CD4-positive, CD25-positive, alpha-beta regulatory T cell (primary cell): ENCODE data around the gene LRRC49. TPM values are rescaled to one million over a fixed set of nuclear protein-coding genes. Genes with fewer than 3 reads are reported as not detected.
"Not testable (repeated sequence)": the region's sequence is repeated elsewhere in the genome, so short reads cannot be mapped to it uniquely, and the experiment has no call there.

Source experiments
- ATAC-seq, 2 donors: fragments of 150-1000 bp; cut with Tn5 transposase; one replicate each; pipeline ENCODE4 v1.10.0; 2021; ENCODE audit warnings: low read depth in 2 of 2, moderate number of reproducible peaks in 2 of 2, moderate library complexity in 1 of 2
- DNase-seq, 3 donors: peaks; one replicate each; pipeline versions ENCODE4 v3.0.0 to v3.0.0-alpha.2; 2012 to 2022; ENCODE audit warnings: mixed read lengths in 1 of 3
- H3K27ac ChIP-seq: one replicate; pipeline ENCODE4 v1.7.0; 2013; ENCODE audit warnings: mild to moderate bottlenecking, low read length; ENCODE audit not compliant: insufficient read depth, poor library complexity, severe bottlenecking
- H3K27me3 ChIP-seq: one replicate; pipeline ENCODE4 v1.7.0; 2013; ENCODE audit warnings: low read length; ENCODE audit not compliant: control insufficient read depth, insufficient read depth
- H3K36me3 ChIP-seq: one replicate; pipeline ENCODE4 v1.7.0; 2013; ENCODE audit warnings: mild to moderate bottlenecking, low read length, moderate library complexity; ENCODE audit not compliant: control insufficient read depth, insufficient read depth
- H3K4me1 ChIP-seq: 2 replicates; pipeline ENCODE4 v1.7.0; 2013; ENCODE audit warnings: mild to moderate bottlenecking, low read length; ENCODE audit not compliant: insufficient read depth, control insufficient read depth, poor library complexity, severe bottlenecking
- H3K4me3 ChIP-seq: one replicate; pipeline ENCODE4 v1.7.0; 2013; ENCODE audit warnings: low read depth, mild to moderate bottlenecking, low read length, moderate library complexity
- H3K9me3 ChIP-seq, 2 experiments: 1 replicate in 1 of 2; 2 replicates in 1 of 2; pipeline ENCODE4 v1.7.0; 2013; ENCODE audit warnings: low read length in 2 of 2, mild to moderate bottlenecking in 1 of 2, moderate library complexity in 1 of 2; ENCODE audit not compliant: control insufficient read depth in 2 of 2
- H3K27ac Mint-ChIP-seq, 3 donors: one replicate each; pipeline ENCODE4 v1.8.0; 2020 to 2022; ENCODE audit warnings: mild to moderate bottlenecking in 3 of 3, mixed read lengths in 3 of 3, moderate library complexity in 2 of 3
- H3K27me3 Mint-ChIP-seq: one replicate; pipeline ENCODE4 v1.8.0; 2022; ENCODE audit warnings: mild to moderate bottlenecking, mixed read lengths
- H3K36me3 Mint-ChIP-seq: one replicate; pipeline ENCODE4 v1.8.0; 2020; ENCODE audit warnings: mixed read lengths
- H3K4me1 Mint-ChIP-seq, 4 donors: one replicate each; pipeline ENCODE4 v1.8.0; 2020 to 2022; ENCODE audit warnings: mixed read lengths in 4 of 4, mild to moderate bottlenecking in 1 of 4
- H3K4me3 Mint-ChIP-seq, 4 donors: one replicate each; pipeline ENCODE4 v1.8.0; 2020 to 2022; ENCODE audit warnings: mild to moderate bottlenecking in 4 of 4, mixed read lengths in 4 of 4, moderate library complexity in 3 of 4
- H3K9me3 Mint-ChIP-seq, 7 donors: one replicate each; pipeline ENCODE4 v1.8.0; 2020 to 2022; ENCODE audit warnings: mixed read lengths in 7 of 7, mild to moderate bottlenecking in 3 of 7, moderate library complexity in 2 of 7
- polyA plus RNA-seq, 4 donors: library from polyadenylated mRNA; unstranded; fragments of 300-500 nt; fragmentation: Illumina TruSeq; gene quantifications; one replicate each; pipeline ENCODE4 v1.2.3, GENCODE V29; 2021
- total RNA-seq: library from RNA; stranded (reverse); gene quantifications from one replicate; pipeline ENCODE4 v1.2.3, GENCODE V29; 2022

The LRRC49 gene
- total and polyA plus RNA-seq, 5 donors from 2014 or later: 0.34 TPM; not detected in 4

- Histone ChIP-seq H3K27ac (no peak overlapping the region), H3K4me3 (no peak overlapping the region), H3K4me1 (no peaks in the 10 kb centered on the region), H3K27me3 (peaks cover 6% of the 10 kb centered on the region), H3K9me3 (no peaks in the 10 kb centered on the region), H3K36me3 (no peaks in the 10 kb centered on the region)
- Mint-ChIP-seq H3K9me3 (peaks cover 0 to 5% (median 2%) of the 10 kb centered on the region in 7 donors), H3K27me3 (peaks cover 22% of the 10 kb centered on the region), H3K4me3 (no peak overlapping the region), H3K36me3 (no peaks in the 10 kb centered on the region), H3K4me1 (no peaks in the 10 kb centered on the region), H3K27ac (no peak overlapping the region)
- no peak for ATAC-seq
- DNase-seq: no peak
Measured at GRCh38 chr15:70920981-70921696, 28.5 kb downstream of the LRRC49 start.

DNA sequence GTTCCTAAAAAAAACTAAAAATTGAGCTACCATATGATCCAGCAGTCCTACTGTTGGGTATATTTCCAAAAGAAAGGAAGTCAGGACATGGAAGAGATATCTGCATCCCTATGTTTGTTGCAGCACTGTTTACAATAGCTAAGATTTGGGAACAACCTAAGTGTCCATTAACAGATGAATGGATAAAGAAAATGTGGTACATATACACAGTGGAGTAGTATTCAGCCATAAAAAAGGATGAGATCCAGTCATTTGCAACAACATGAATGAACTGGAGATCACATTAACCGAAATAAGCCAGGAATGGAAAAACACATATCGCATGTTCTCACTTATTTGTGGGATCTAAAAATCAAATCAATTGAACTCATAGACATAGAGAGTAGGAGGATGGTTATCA, 29.5 kb downstream of the LRRC49 start:
- Mint-ChIP-seq H3K27me3 (peaks cover 22% of the 10 kb centered on the region), H3K9me3 (peaks cover 0 to 5% (median 2%) of the 10 kb centered on the region in 7 donors), H3K27ac (no peak overlapping the region), H3K36me3 (no peaks in the 10 kb centered on the region), H3K4me3 (no peak overlapping the region), H3K4me1 (no peaks in the 10 kb centered on the region)
- Histone ChIP-seq H3K27me3 (peaks cover 6% of the 10 kb centered on the region), H3K36me3 (no peaks in the 10 kb centered on the region), H3K4me1 (no peaks in the 10 kb centered on the region), H3K4me3 (no peak overlapping the region), H3K27ac (no peak overlapping the region), H3K9me3 (no peaks in the 10 kb centered on the region)
- no peak for ATAC-seq
- DNase-seq: no peak

- H3K9me3 Mint-ChIP-seq: peaks cover 0 to 5% (median 2%) of the 10 kb centered on the region in 7 donors
- ATAC-seq (no peak), DNase-seq (no peak)
- H3K4me1 ChIP-seq: no peaks in the 10 kb centered on the region
- peaks cover 19% of the 10 kb centered on the region for H3K27me3 Mint-ChIP-seq
- H3K9me3 ChIP-seq: no peaks in the 10 kb centered on the region
- no peaks in the 10 kb centered on the region for H3K36me3 ChIP-seq
- H3K27ac Mint-ChIP-seq: no peak overlapping the region
- peaks cover 6% of the 10 kb centered on the region for H3K27me3 ChIP-seq
- H3K4me3 Mint-ChIP-seq: no peak overlapping the region
- H3K27ac ChIP-seq: no peak overlapping the region
- H3K36me3 Mint-ChIP-seq: no peaks in the 10 kb centered on the region
- no peak overlapping the region for H3K4me3 ChIP-seq
- H3K4me1 Mint-ChIP-seq: no peaks in the 10 kb centered on the region
Measured at GRCh38 chr15:70923311-70924080, 30.9 kb downstream of the LRRC49 start.

GRCh38 chr15:70926914-70927313, 34.3 kb downstream of the LRRC49 start:
- not testable (repeated sequence) for H3K4me3 Mint-ChIP-seq, H3K27me3 ChIP-seq, H3K36me3 Mint-ChIP-seq, H3K27ac ChIP-seq, H3K4me1 ChIP-seq, ATAC-seq, H3K9me3 Mint-ChIP-seq, H3K9me3 ChIP-seq, DNase-seq, H3K4me3 ChIP-seq, H3K36me3 ChIP-seq, H3K4me1 Mint-ChIP-seq, H3K27ac Mint-ChIP-seq
- peaks cover 18% of the 10 kb centered on the region for H3K27me3 Mint-ChIP-seq

DNA sequence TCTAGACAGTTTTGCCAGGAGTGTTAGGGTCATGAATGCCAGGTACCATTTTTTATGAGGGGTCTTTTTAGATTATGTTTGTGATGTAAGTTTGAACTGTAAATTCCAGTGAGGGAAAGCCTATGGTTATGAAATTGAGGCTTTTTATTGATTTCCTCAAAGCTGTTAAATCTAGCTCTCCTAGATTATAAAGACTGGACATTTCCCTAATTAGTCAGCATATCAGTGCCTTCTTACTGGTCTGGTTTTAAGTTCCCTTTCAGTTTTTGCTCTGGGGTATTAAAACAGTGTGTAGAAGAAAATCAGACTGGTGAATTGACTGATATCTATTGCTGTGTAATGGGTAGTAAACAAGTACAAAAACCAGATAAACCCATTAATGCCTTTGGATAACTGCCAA, 39.2 kb downstream of the LRRC49 start:
- Histone ChIP-seq H3K36me3 (no peaks in the 10 kb centered on the region), H3K27me3 (peaks cover 3% of the 10 kb centered on the region), H3K4me3 (no peak overlapping the region), H3K9me3 (no peaks in the 10 kb centered on the region), H3K27ac (no peak overlapping the region), H3K4me1 (no peaks in the 10 kb centered on the region)
- no peak for DNase-seq
- ATAC-seq: no peak
- H3K9me3 Mint-ChIP-seq: peaks cover 0 to 6% (median 0%) of the 10 kb centered on the region in 7 donors
- no peaks in the 10 kb centered on the region for H3K36me3 Mint-ChIP-seq
- H3K4me1 Mint-ChIP-seq: no peaks in the 10 kb centered on the region
- no peak overlapping the region for H3K4me3 Mint-ChIP-seq
- no peak overlapping the region for H3K27ac Mint-ChIP-seq
- peaks cover 8% of the 10 kb centered on the region for H3K27me3 Mint-ChIP-seq

GRCh38 chr15:70932397-70932796, 39.8 kb downstream of the LRRC49 start:
- H3K36me3 Mint-ChIP-seq: no peaks in the 10 kb centered on the region
- no peak for DNase-seq
- no peak for ATAC-seq
- no peaks in the 10 kb centered on the region for H3K9me3 ChIP-seq
- H3K4me3 ChIP-seq: no peak overlapping the region
- no peaks in the 10 kb centered on the region for H3K4me1 ChIP-seq
- H3K4me1 Mint-ChIP-seq: no peaks in the 10 kb centered on the region
- H3K27ac Mint-ChIP-seq: no peak overlapping the region
- H3K36me3 ChIP-seq: no peaks in the 10 kb centered on the region
- H3K4me3 Mint-ChIP-seq: no peak overlapping the region
- peaks cover 8% of the 10 kb centered on the region for H3K27me3 Mint-ChIP-seq
- peaks cover 3% of the 10 kb centered on the region for H3K27me3 ChIP-seq
- peaks cover 0 to 6% (median 0%) of the 10 kb centered on the region in 7 donors for H3K9me3 Mint-ChIP-seq
- H3K27ac ChIP-seq: no peak overlapping the region

- Histone ChIP-seq H3K27me3 (peaks cover 3% of the 10 kb centered on the region), H3K4me1 (no peaks in the 10 kb centered on the region), H3K27ac (no peak overlapping the region), H3K9me3 (no peaks in the 10 kb centered on the region), H3K36me3 (no peaks in the 10 kb centered on the region), H3K4me3 (no peak overlapping the region)
- H3K27me3 Mint-ChIP-seq: peaks cover 8% of the 10 kb centered on the region
- H3K9me3 Mint-ChIP-seq: peaks cover 0 to 6% (median 0%) of the 10 kb centered on the region in 7 donors
- ATAC-seq (no peak), DNase-seq (no peak)
- H3K4me3 Mint-ChIP-seq: no peak overlapping the region
- no peak overlapping the region for H3K27ac Mint-ChIP-seq
- H3K36me3 Mint-ChIP-seq: no peaks in the 10 kb centered on the region
- no peaks in the 10 kb centered on the region for H3K4me1 Mint-ChIP-seq
Measured at GRCh38 chr15:70933411-70933810, 40.8 kb downstream of the LRRC49 start.
